ENCODE measurements around the gene PDE4B.

- TF ChIP-seq CTCF (IDR thresholded peaks at IDR 0.05; ENCODE audit: low read length) (no peak), EZH2 (IDR thresholded peaks at IDR 0.05; ENCODE audit: borderline replicate concordance, low read length) (no peak)
Observed at GRCh38 chr1:66303646-66304045, 511.0 kb downstream of the PDE4B start.
